HG02970 (cell line): ENCODE results near the gene IQGAP2.
A peak's percentile ranks its signal among the peaks of the same experiment; 100 is the strongest.
"Not testable (repeated sequence)": the region's sequence is repeated elsewhere in the genome, so short reads cannot be mapped to it uniquely, and the experiment has no call there.

ENCODE experiments used
- ATAC-seq: cut with Tn5 transposase; IDR thresholded peaks from one replicate; pipeline ENCODE4 v1.9.1; 2021; ENCODE audit warnings: mild to moderate bottlenecking, moderate library complexity, moderate number of reproducible peaks; ENCODE audit not compliant: unreplicated experiment, low FRiP score

IQGAP2 gene, protein sequence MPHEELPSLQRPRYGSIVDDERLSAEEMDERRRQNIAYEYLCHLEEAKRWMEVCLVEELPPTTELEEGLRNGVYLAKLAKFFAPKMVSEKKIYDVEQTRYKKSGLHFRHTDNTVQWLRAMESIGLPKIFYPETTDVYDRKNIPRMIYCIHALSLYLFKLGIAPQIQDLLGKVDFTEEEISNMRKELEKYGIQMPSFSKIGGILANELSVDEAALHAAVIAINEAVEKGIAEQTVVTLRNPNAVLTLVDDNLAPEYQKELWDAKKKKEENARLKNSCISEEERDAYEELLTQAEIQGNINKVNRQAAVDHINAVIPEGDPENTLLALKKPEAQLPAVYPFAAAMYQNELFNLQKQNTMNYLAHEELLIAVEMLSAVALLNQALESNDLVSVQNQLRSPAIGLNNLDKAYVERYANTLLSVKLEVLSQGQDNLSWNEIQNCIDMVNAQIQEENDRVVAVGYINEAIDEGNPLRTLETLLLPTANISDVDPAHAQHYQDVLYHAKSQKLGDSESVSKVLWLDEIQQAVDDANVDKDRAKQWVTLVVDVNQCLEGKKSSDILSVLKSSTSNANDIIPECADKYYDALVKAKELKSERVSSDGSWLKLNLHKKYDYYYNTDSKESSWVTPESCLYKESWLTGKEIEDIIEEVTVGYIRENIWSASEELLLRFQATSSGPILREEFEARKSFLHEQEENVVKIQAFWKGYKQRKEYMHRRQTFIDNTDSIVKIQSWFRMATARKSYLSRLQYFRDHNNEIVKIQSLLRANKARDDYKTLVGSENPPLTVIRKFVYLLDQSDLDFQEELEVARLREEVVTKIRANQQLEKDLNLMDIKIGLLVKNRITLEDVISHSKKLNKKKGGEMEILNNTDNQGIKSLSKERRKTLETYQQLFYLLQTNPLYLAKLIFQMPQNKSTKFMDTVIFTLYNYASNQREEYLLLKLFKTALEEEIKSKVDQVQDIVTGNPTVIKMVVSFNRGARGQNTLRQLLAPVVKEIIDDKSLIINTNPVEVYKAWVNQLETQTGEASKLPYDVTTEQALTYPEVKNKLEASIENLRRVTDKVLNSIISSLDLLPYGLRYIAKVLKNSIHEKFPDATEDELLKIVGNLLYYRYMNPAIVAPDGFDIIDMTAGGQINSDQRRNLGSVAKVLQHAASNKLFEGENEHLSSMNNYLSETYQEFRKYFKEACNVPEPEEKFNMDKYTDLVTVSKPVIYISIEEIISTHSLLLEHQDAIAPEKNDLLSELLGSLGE (N-terminal part only)

GRCh38 chr5:76402886-76403765 is at the start of gene IQGAP2:
Gene IQGAP2 (plus strand): TSS chr5:76403285. CDS start chr5:76403546, 261 bp downstream.
- peak; percentile 70 for ATAC-seq

- no peak for ATAC-seq
Measured at GRCh38 chr5:76356887-76357286, 46.2 kb upstream of the IQGAP2 start.

GRCh38 chr5:76363352-76364225 is 39.5 kb upstream of the IQGAP2 start:
- no peak for ATAC-seq

GRCh38 chr5:76364226-76364589 is 38.9 kb upstream of the IQGAP2 start:
- ATAC-seq: no peak

GRCh38 chr5:76365561-76365960 is 37.5 kb upstream of the IQGAP2 start:
- no peak for ATAC-seq

GRCh38 chr5:76366596-76366995 is 36.5 kb upstream of the IQGAP2 start:
- ATAC-seq: no peak

GRCh38 chr5:76367623-76368371 is 35.3 kb upstream of the IQGAP2 start:
- ATAC-seq: no peak

DNA sequence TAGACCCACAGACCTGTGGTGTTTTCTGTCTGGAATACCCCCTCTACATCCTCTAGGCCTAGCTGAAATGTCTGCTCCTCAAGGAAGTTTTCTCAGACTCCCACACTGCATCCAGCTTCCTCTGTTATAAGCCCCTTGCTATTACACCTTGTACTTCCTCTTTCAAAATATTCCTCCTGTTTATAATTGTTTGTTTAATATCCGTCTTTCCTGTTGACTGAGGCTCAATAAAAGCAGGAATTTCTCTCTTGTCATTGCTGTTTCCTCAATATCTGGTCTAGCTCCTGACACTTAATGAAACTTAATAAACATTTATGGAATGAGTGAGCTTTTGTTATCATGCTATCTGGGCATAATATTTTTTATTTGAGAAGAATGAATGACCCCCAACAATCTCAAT is 34.1 kb upstream of the IQGAP2 start:
- no peak for ATAC-seq

GRCh38 chr5:76369668-76370067 is 33.4 kb upstream of the IQGAP2 start:
- not testable (repeated sequence) for ATAC-seq

DNA sequence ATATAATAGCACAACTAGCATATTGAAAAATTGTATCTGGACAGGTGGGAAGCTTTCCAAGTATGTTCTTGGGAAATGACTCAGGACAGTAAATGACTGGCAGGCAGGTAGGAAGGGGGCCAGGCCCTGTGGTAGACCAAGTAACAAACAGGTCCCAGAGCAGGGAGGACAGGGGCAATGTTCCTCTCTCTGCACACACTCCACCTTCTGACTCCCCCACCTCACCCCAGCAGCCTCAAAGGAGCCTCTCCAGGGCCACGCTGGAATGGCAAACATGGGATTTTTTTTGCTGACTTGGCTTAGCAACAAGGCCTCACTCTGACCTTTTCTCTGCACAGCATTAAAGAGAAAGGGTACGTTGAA is 31.1 kb upstream of the IQGAP2 start:
- no peak for ATAC-seq

DNA sequence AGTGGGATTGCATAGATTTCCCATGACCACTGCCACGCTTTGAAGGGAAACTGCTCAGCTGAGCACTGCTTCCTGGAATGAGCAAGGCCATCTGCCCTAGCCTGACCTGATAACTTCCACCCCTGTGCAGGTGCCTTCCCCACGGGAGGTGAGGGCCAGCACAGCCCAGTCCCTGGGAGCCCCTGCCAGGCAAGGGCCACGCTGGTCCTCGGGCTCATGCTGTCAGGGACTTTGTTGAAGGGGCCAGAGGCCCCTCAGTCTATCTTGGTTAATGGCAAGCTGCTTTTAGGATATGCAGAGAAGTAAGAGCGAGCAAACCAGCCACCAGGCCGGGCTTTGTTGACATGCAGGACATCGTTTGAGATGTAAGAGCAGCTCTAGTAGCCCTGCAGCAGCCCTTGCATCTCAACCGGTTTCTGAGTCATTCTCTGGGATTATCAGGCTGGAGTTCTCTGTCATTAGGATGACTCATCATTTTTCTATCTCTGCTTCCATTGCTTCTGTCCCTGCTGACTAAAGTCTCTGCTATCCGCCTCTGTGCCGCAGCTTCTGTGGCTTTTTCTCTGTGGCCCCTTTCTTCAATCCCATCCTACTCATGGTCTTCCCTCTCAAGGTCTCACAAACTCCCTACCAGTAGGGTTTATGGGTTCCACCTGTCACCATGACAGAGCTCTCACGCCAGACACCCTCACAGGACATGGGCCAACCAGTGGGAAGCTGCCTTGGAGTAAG is 30.6 kb upstream of the IQGAP2 start:
- ATAC-seq: no peak

DNA sequence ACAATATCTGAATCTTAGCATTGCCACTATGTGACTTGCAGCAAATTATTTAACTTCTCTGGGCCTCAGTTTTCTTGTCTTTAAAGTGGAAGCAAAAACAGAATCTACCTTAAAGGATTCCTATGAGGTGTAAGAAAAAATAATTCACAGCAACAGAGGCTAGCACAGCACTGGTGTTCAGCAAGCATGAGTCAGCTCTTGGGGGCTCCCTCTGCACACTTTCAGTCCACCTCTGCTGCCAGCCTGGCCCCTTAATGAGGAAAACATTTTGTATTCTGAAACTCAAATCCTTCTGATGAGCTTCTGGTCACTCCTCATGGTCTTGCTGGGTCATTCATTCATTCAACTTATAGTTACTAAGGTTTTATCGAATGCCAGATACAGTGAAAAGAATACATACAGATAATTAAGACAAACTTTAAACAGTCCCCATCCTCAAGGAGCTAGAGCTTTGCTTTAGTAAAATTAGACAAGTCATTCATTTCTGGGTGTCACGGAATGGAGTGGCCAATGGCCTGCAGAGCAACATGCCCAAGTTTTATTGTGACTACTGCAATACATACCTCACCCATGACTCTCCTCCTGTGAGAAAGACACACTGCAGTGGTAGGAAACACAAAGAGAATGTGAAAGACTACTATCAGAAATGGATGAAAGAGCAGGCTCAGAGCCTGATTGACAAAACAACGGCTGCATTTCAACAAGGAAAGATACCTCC is 26.8 kb upstream of the IQGAP2 start:
- ATAC-seq: no peak

GRCh38 chr5:76376866-76377230 is 26.2 kb upstream of the IQGAP2 start:
- ATAC-seq: no peak

GRCh38 chr5:76378355-76378754 is 24.7 kb upstream of the IQGAP2 start:
- no peak for ATAC-seq

DNA sequence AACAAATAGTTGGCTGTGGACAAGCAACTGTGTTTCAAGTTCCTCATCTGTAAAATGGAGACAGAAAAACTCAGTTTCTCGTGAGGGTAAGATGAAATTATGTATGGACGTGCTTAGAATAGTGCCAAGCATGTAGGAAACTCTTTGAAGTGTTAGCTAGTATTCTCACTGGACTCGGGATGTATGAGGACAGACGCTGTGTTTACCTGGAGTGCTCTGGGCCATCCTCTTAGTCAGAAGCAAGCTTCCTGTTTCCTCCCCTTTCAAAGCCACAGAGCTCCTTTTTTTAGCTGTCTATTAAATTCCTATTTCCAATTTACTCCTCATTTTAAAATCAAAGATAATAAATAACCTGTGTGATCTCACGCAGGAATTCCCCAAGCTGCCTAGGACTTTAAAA is 23.8 kb upstream of the IQGAP2 start:
- no peak for ATAC-seq

DNA sequence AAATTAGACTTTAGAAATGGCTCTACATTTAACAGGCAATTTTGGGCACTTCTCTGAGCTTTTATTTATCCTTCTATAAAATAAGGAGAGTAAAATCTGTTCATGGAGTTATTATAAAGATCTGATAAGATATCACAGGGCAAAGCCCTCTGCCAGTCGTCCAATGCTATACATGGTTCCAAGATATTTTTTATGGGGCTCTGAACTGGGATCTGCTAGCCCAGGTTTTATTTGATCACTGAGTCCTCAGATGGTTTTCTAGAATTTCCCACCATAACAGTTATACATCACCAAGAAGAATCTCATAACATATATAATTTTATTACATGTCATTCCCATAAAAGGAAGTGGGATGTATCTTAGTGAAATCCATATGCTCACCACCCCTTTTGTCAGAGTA is 23.2 kb upstream of the IQGAP2 start:
- ATAC-seq: no peak
